HepG2 (cell line): ENCODE data around the gene RSAD2. TPM values are rescaled to one million over a fixed set of nuclear protein-coding genes. Genes with fewer than 3 reads are reported as not detected.

ENCODE experiments used
- ARNT ChIP-seq: fragments of 450-650 bp; IDR thresholded peaks from 2 replicates; pipeline ENCODE4 v1.6.1; 2017
- CERS6 ChIP-seq: sonication (generic); formaldehyde crosslinking; IDR thresholded peaks from 2 replicates; pipeline ENCODE4 v1.5.0; 2020; ENCODE audit warnings: missing genetic modification reagents
- DDIT3 ChIP-seq: sonication (generic); formaldehyde crosslinking; IDR thresholded peaks from 2 replicates; pipeline ENCODE4 v1.4.0; 2020; ENCODE audit warnings: mild to moderate bottlenecking, missing genetic modification reagents
- DNMT1 ChIP-seq: sonication (generic); formaldehyde crosslinking; IDR thresholded peaks from 2 replicates; pipeline ENCODE4 v1.5.1; 2020; ENCODE audit warnings: mild to moderate bottlenecking, missing genetic modification reagents
- GLMP ChIP-seq: sonication (generic); formaldehyde crosslinking; IDR thresholded peaks from 2 replicates; pipeline ENCODE4 v1.9.0; 2021; ENCODE audit warnings: missing genetic modification reagents, mild to moderate bottlenecking, borderline replicate concordance
- HNF1B ChIP-seq: sonication (generic); formaldehyde crosslinking; IDR thresholded peaks from 2 replicates; pipeline ENCODE4 v1.5.1; 2020; ENCODE audit warnings: mild to moderate bottlenecking, moderate library complexity, missing genetic modification reagents
- KAT8 ChIP-seq: IDR thresholded peaks from 2 replicates; pipeline ENCODE4 v1.6.1; 2016; ENCODE audit warnings: missing genetic modification reagents, missing compliant biosample characterization
- MAX ChIP-seq: IDR thresholded peaks from 2 replicates; pipeline ENCODE4 v1.6.1; 2012; ENCODE audit warnings: inconsistent platforms
- MED1 ChIP-seq: sonication (generic); formaldehyde crosslinking; IDR thresholded peaks from 2 replicates; pipeline ENCODE4 v1.4.0; 2020; ENCODE audit warnings: missing genetic modification reagents
- MIER3 ChIP-seq: IDR thresholded peaks from 2 replicates; pipeline ENCODE4 v1.6.1; 2016; ENCODE audit warnings: missing compliant biosample characterization, borderline replicate concordance
- NR2F6 ChIP-seq, 2 experiments: IDR thresholded peaks; 2 replicates each; pipeline ENCODE4 v1.6.1; 2016; ENCODE audit warnings: antibody characterized with exemption in 1 of 2, mild to moderate bottlenecking in 1 of 2
- RFXANK ChIP-seq: IDR thresholded peaks from 2 replicates; pipeline ENCODE4 v1.6.1; 2016
- SALL1 ChIP-seq: sonication (generic); formaldehyde crosslinking; IDR thresholded peaks from 2 replicates; pipeline ENCODE4 v1.8.0; 2022; ENCODE audit warnings: mild to moderate bottlenecking, missing genetic modification reagents
- SETDB1 ChIP-seq: sonication (generic); formaldehyde crosslinking; IDR thresholded peaks from 2 replicates; pipeline ENCODE4 v1.5.1; 2020; ENCODE audit warnings: missing genetic modification reagents, mild to moderate bottlenecking, borderline replicate concordance
- SMARCE1 ChIP-seq: fragments of 450-650 bp; IDR thresholded peaks from 2 replicates; pipeline ENCODE4 v1.6.1; 2017; ENCODE audit warnings: borderline replicate concordance
- SRY ChIP-seq: sonication (generic); formaldehyde crosslinking; IDR thresholded peaks from 2 replicates; pipeline ENCODE4 v1.8.0; 2022; ENCODE audit warnings: mild to moderate bottlenecking, missing genetic modification reagents
- TP53 ChIP-seq: sonication (generic); formaldehyde crosslinking; conservative IDR thresholded peaks from 2 replicates; pipeline ENCODE4 v1.4.0; 2020; ENCODE audit warnings: missing genetic modification reagents
- U2AF2 ChIP-seq: fragments of 200-400 bp; formaldehyde crosslinking; IDR thresholded peaks from 2 replicates; pipeline ENCODE4 v1.6.1; 2017; ENCODE audit warnings: low read depth, mild to moderate bottlenecking, low read length
- ZBTB25 ChIP-seq: IDR thresholded peaks from 2 replicates; pipeline ENCODE4 v1.6.1; 2018; ENCODE audit warnings: missing genetic modification reagents
- ZFP91 ChIP-seq: sonication (generic); formaldehyde crosslinking; IDR thresholded peaks from 2 replicates; pipeline ENCODE4 v1.9.0; 2022; ENCODE audit warnings: missing genetic modification reagents, mild to moderate bottlenecking, borderline replicate concordance
- ZFY ChIP-seq: sonication (generic); formaldehyde crosslinking; IDR thresholded peaks from 2 replicates; pipeline ENCODE4 v1.4.0; 2020; ENCODE audit warnings: missing genetic modification reagents
- ZNF552 ChIP-seq: sonication (generic); formaldehyde crosslinking; IDR thresholded peaks from 2 replicates; pipeline ENCODE4 v1.9.0; 2022; ENCODE audit warnings: missing genetic modification reagents, mild to moderate bottlenecking, borderline replicate concordance
- ZNF674 ChIP-seq: sonication (generic); formaldehyde crosslinking; IDR thresholded peaks from 2 replicates; pipeline ENCODE4 v1.5.0; 2020; ENCODE audit warnings: low read depth, mild to moderate bottlenecking, missing genetic modification reagents
- ZNF891 ChIP-seq: sonication (generic); formaldehyde crosslinking; IDR thresholded peaks from 2 replicates; pipeline ENCODE4 v1.5.0; 2020; ENCODE audit warnings: mild to moderate bottlenecking, missing genetic modification reagents
- ZSCAN12 ChIP-seq: sonication (generic); formaldehyde crosslinking; IDR thresholded peaks from 2 replicates; pipeline ENCODE4 v1.9.0; 2021; ENCODE audit warnings: mild to moderate bottlenecking, missing genetic modification reagents
- polyA plus RNA-seq, 8 experiments: library from polyadenylated mRNA; depleted of rRNA in 3 of 8; stranded (reverse) in 7 of 8; unstranded in 1 of 8; fragments of >200 nt; fragmentation: Illumina TruSeq in 4 of 8; extraction: Trizol in 4 of 8; gene quantifications; 2 replicates each; pipeline versions ENCODE4 v1.2.1 to v1.2.3, GENCODE V29; 2011 to 2016; ENCODE audit warnings: low read depth in 4 of 8, missing spikeins in 1 of 8, mixed read lengths in 1 of 8; ENCODE audit not compliant: insufficient read depth in 1 of 8
- total RNA-seq, 5 experiments: library from RNA; depleted of rRNA; stranded (reverse); fragments of >200 nt; fragmentation: Illumina TruSeq; extraction: Trizol; gene quantifications; 2 replicates each; pipeline ENCODE4 v1.2.3, GENCODE V29; 2016; ENCODE audit warnings: low read depth in 1 of 5

Gene RSAD2
- total and polyA plus RNA-seq, 2 of the 13 experiments (the other 11 are each of a cell fraction or from before 2014, with no cell fraction given): 0.11 TPM; not detected in 1

- peak; percentile 90 for TF ChIP-seq ZFP91 (CRISPR knock-in tag)
- no peak for TF ChIP-seq U2AF2
- no peak for TF ChIP-seq GLMP (CRISPR knock-in tag)
- TF ChIP-seq TP53 (CRISPR knock-in tag): no peak
- TF ChIP-seq ARNT: no peak
- peak; percentile 55 for TF ChIP-seq KAT8 (CRISPR knock-in tag)
- TF ChIP-seq SETDB1 (CRISPR knock-in tag): no peak
- TF ChIP-seq ZNF674 (CRISPR knock-in tag): no peak
- peak; percentile 93 for TF ChIP-seq MAX
- TF ChIP-seq SMARCE1: no peak
- peak; percentile 98 for TF ChIP-seq NR2F6 (IDR thresholded peaks at IDR 0.05)
- TF ChIP-seq NR2F6 (CRISPR knock-in tag; IDR thresholded peaks at IDR 0.05): peak; percentile 99
- TF ChIP-seq MED1 (CRISPR knock-in tag): peak; percentile 92
- TF ChIP-seq ZNF891 (CRISPR knock-in tag): no peak
- TF ChIP-seq DNMT1 (CRISPR knock-in tag): no peak
- TF ChIP-seq ZBTB25: peak; percentile 63; the same call in 1 of the 2 replicates
- TF ChIP-seq DDIT3 (CRISPR knock-in tag): no peak
- no peak for TF ChIP-seq RFXANK
- TF ChIP-seq CERS6 (CRISPR knock-in tag): no peak
- no peak for TF ChIP-seq ZNF552 (CRISPR knock-in tag)
- TF ChIP-seq SALL1 (CRISPR knock-in tag): peak; percentile 98
- peak; percentile 90 for TF ChIP-seq MIER3 (CRISPR knock-in tag)
- TF ChIP-seq SRY (CRISPR knock-in tag): peak; percentile 46; the same call in 1 of the 2 replicates
- TF ChIP-seq ZFY (CRISPR knock-in tag): peak; percentile 57; the same call in 1 of the 2 replicates
- peak; percentile 100 for TF ChIP-seq HNF1B (CRISPR knock-in tag)
- no peak for TF ChIP-seq ZSCAN12 (CRISPR knock-in tag)
These were observed 43.8 kb downstream of the RSAD2 start (continued) for GRCh38 chr2:6921321-6921922.
